Loucy (cell line): ENCODE data around the gene MYO1D.

Experiments
- CTCF ChIP-seq: fragments of 200-600 bp; sonication (generic); conservative IDR thresholded peaks from 2 replicates; pipeline ENCODE4 v1.5.1; 2014; ENCODE audit warnings: mild to moderate bottlenecking, antibody characterized with exemption, low read length
- EZH2phosphoT487 ChIP-seq: fragments of 200-600 bp; IDR thresholded peaks from 2 replicates; pipeline ENCODE4 v1.6.1; 2018; ENCODE audit warnings: antibody characterized with exemption, mild to moderate bottlenecking, moderate library complexity, borderline replicate concordance

- TF ChIP-seq CTCF (no peak), EZH2phosphoT487 (no peak)
These were observed 406.3 kb downstream of the MYO1D start for GRCh38 chr17:32470405-32471167.
